ENCODE results near the gene CYGB.

GRCh38 chr17:76535788-76536510 lies 1.6 kb downstream of the CYGB start:
- TF ChIP-seq CTCF (optimal IDR thresholded peaks at IDR 0.05 in 1 of 3, IDR thresholded peaks at IDR 0.05 in 1 of 3, conservative IDR thresholded peaks at IDR 0.05 in 1 of 3; ENCODE audit: extremely low read depth in 1 of 3, insufficient read depth in 2 of 3, low read length in 3 of 3) (no peak), EZH2 (IDR thresholded peaks at IDR 0.05; ENCODE audit: low read length) (no peak)
